Spleen (tissue), 11 donors: ENCODE data around the gene MEX3D. TPM values are rescaled to one million over a fixed set of nuclear protein-coding genes. Genes with fewer than 3 reads are reported as not detected.

Experiments
- DNase-seq: peaks from one replicate; pipeline ENCODE4 v3.0.0-alpha.2; 2020
- H3K27ac ChIP-seq, 8 donors: fragments of 200-600 bp; sonication (generic) in 7 of 8; 1 replicate in 4 of 8; 2 replicates in 4 of 8; pipeline versions ENCODE4 v1.5.0 to v1.8.0; 2016 to 2021; ENCODE audit warnings: inconsistent platforms in 4 of 8, mild to moderate bottlenecking in 4 of 8, moderate library complexity in 1 of 8
- H3K27me3 ChIP-seq, 7 donors: fragments of 200-600 bp; sonication (generic) in 6 of 7; replicated peaks in 1 of 7; 1 replicate in 4 of 7; 2 replicates in 3 of 7; pipeline versions ENCODE4 v1.5.0 to v1.8.0; 2016 to 2021; ENCODE audit warnings: inconsistent platforms in 3 of 7, mild to moderate bottlenecking in 1 of 7
- H3K36me3 ChIP-seq, 6 donors: fragments of 200-600 bp; sonication (generic) in 5 of 6; 1 replicate in 4 of 6; 2 replicates in 2 of 6; pipeline versions ENCODE4 v1.5.0 to v1.8.0; 2016 to 2021; ENCODE audit warnings: inconsistent platforms in 2 of 6
- H3K4me1 ChIP-seq, 6 donors: fragments of 200-600 bp; sonication (generic) in 5 of 6; 1 replicate in 3 of 6; 2 replicates in 3 of 6; pipeline versions ENCODE4 v1.5.0 to v1.8.0; 2016 to 2021; ENCODE audit warnings: inconsistent platforms in 3 of 6
- H3K4me3 ChIP-seq, 8 donors: fragments of 200-600 bp; sonication (generic) in 7 of 8; 1 replicate in 4 of 8; 2 replicates in 4 of 8; pipeline versions ENCODE4 v1.5.0 to v1.8.0; 2016 to 2021; ENCODE audit warnings: inconsistent platforms in 4 of 8, mild to moderate bottlenecking in 4 of 8, moderate library complexity in 2 of 8
- H3K9me3 ChIP-seq, 8 donors: fragments of 200-600 bp; sonication (generic) in 7 of 8; 1 replicate in 4 of 8; 2 replicates in 4 of 8; pipeline versions ENCODE4 v1.5.0 to v1.8.0; 2016 to 2021; ENCODE audit warnings: inconsistent platforms in 4 of 8
- CTCF ChIP-seq, 11 experiments: fragments of 200-600 bp in 7 of 11; fragments of 450-650 bp in 4 of 11; sonication (generic) in 4 of 11; IDR thresholded peaks in 8 of 11; conservative IDR thresholded peaks in 3 of 11; 1 replicate in 7 of 11; 2 replicates in 4 of 11; pipeline versions ENCODE4 v1.4.0 to v1.8.0; 2016 to 2021; ENCODE audit warnings: antibody characterized with exemption in 11 of 11, inconsistent platforms in 4 of 11, mild to moderate bottlenecking in 1 of 11
- POLR2A ChIP-seq, 3 donors: fragments of 450-650 bp; IDR thresholded peaks; one replicate each; pipeline ENCODE4 v1.5.1; 2017; ENCODE audit warnings: antibody characterized with exemption in 3 of 3, mild to moderate bottlenecking in 1 of 3
- POLR2AphosphoS5 ChIP-seq, 3 donors: sonication (generic); formaldehyde crosslinking; IDR thresholded peaks; one replicate each; pipeline ENCODE4 v1.5.1; 2017; ENCODE audit warnings: antibody characterized with exemption in 3 of 3
- WGBS, 5 donors: extraction: QIAGEN DNeasy Blood & Tissue Kit in 3 of 5; methylation state at CpG; one replicate each; pipeline versions ENCODE4 v1.1.5 to v1.1.7; 2013 to 2018; 5-methylcytosine and 5-hydroxymethylcytosine counted together
- intact Hi-C: fragments of 100-400 bp; cut with DNase I; formaldehyde crosslinking; loops from one replicate; pipeline ENCODE4 v1.15.0; 2023; ENCODE audit warnings: low total_unique reads
- polyA plus RNA-seq, 3 donors: library from polyadenylated mRNA; stranded (reverse); fragments of 200-250 nt; gene quantifications; one replicate each; pipeline ENCODE4 v1.2.1, GENCODE V29; 2013
- total RNA-seq, 7 donors: library from RNA; depleted of rRNA in 3 of 7; stranded (reverse); fragments of >200 nt in 3 of 7; fragmentation: NEBNext Ultra II Directional in 4 of 7; extraction: Animal tissue kit (Norgen Biotek cat#: 25700) in 4 of 7; gene quantifications; one replicate each; pipeline versions ENCODE4 v1.1.0 to v1.2.1, GENCODE V29; 2016 to 2021
- donor health status: healthy with polysubstance abuse.
- donor health status: DM: no; HTN: no; CAD: no; lungs with moderate emphysema.
- donor health status: DM: no; HTN: no; CAD: no.
- donor health status: Bipolar disorder and iron deficiency.
- donor health status: healthy.
- donor health status: DM: no; HTN: no; CAD: no.
- donor health status: DM: yes; HTN: yes; CAD: no.

Gene MEX3D
- total and polyA plus RNA-seq, 10 donors: 0.87 to 11.7 (median 6.0) TPM

- H3K27me3 ChIP-seq: peaks cover 0 to 99% (median 58%) of the 10 kb centered on the region in 7 donors
These were observed 41.0 kb downstream of the MEX3D start for GRCh38 chr19:1526979-1527649.

GRCh38 chr19:1526066-1526778 lies 41.9 kb downstream of the MEX3D start:
- WGBS, 5 donors: 79 to 83% (median 81%) methylated on average over 17 to 33 of the region's 33 CpGs
- H3K4me1 ChIP-seq: peaks cover 0 to 11% (median 3%) of the 10 kb centered on the region in 6 donors
- H3K36me3 ChIP-seq: no peaks in the 10 kb centered on the region
- no peaks in the 10 kb centered on the region for H3K9me3 ChIP-seq
- no peak for TF ChIP-seq POLR2AphosphoS5 (IDR thresholded peaks at IDR 0.05)
- TF ChIP-seq POLR2A (IDR thresholded peaks at IDR 0.05): no peak
- TF ChIP-seq CTCF (IDR thresholded peaks at IDR 0.05 in 8 of 11, conservative IDR thresholded peaks at IDR 0.05 in 3 of 11): no peak
- H3K27ac ChIP-seq: no peak overlapping the region
- no peak for DNase-seq
- no peak overlapping the region for H3K4me3 ChIP-seq
- intact Hi-C loops: no loop called here
- peaks cover 0 to 99% (median 64%) of the 10 kb centered on the region in 7 donors for H3K27me3 ChIP-seq

More at GRCh38 chr19:1526979-1527649, 41.0 kb downstream of the MEX3D start:
- no peak overlapping the region for H3K4me3 ChIP-seq
- no peaks in the 10 kb centered on the region for H3K36me3 ChIP-seq
- H3K4me1 ChIP-seq: peaks cover 0 to 11% (median 3%) of the 10 kb centered on the region in 6 donors
- H3K9me3 ChIP-seq: no peaks in the 10 kb centered on the region
- no peak for TF ChIP-seq POLR2AphosphoS5 (IDR thresholded peaks at IDR 0.05)
- no peak for TF ChIP-seq CTCF (IDR thresholded peaks at IDR 0.05 in 8 of 11, conservative IDR thresholded peaks at IDR 0.05 in 3 of 11)
- no peak for TF ChIP-seq POLR2A (IDR thresholded peaks at IDR 0.05)
- intact Hi-C loops: no loop called here
- WGBS, 5 donors: 77 to 85% (median 81%) methylated on average over 17 to 18 of the region's 18 CpGs
- no peak for DNase-seq
- H3K27ac ChIP-seq: no peak overlapping the region

GRCh38 chr19:1525343-1525742 lies 42.8 kb downstream of the MEX3D start:
- Histone ChIP-seq H3K4me1 (peaks cover 0 to 11% (median 3%) of the 10 kb centered on the region in 6 donors), H3K27me3 (peaks cover 0 to 97% (median 67%) of the 10 kb centered on the region in 7 donors), H3K9me3 (no peaks in the 10 kb centered on the region), H3K36me3 (no peaks in the 10 kb centered on the region), H3K27ac (no peak overlapping the region), H3K4me3 (no peak overlapping the region)
- intact Hi-C loops: no loop called here
- WGBS, 5 donors: 63 to 72% (median 67%) methylated on average over 17 to 31 of the region's 31 CpGs
- no peak for DNase-seq
- TF ChIP-seq POLR2AphosphoS5 (IDR thresholded peaks at IDR 0.05) (no peak), CTCF (IDR thresholded peaks at IDR 0.05 in 8 of 11, conservative IDR thresholded peaks at IDR 0.05 in 3 of 11) (no peak), POLR2A (IDR thresholded peaks at IDR 0.05) (no peak)

- DNase-seq: no peak
- intact Hi-C loops: no loop called here
- no peak overlapping the region for H3K27ac ChIP-seq
- no peaks in the 10 kb centered on the region for H3K9me3 ChIP-seq
- no peak for TF ChIP-seq POLR2AphosphoS5 (IDR thresholded peaks at IDR 0.05)
- no peak for TF ChIP-seq CTCF (IDR thresholded peaks at IDR 0.05 in 8 of 11, conservative IDR thresholded peaks at IDR 0.05 in 3 of 11)
- no peak for TF ChIP-seq POLR2A (IDR thresholded peaks at IDR 0.05)
- H3K36me3 ChIP-seq: no peaks in the 10 kb centered on the region
- WGBS, 5 donors: 68 to 84% (median 75%) methylated on average over 7 to 17 of the region's 17 CpGs
- peaks cover 0 to 11% (median 3%) of the 10 kb centered on the region in 6 donors for H3K4me1 ChIP-seq
- H3K27me3 ChIP-seq: peaks cover 0 to 97% (median 71%) of the 10 kb centered on the region in 7 donors
- H3K4me3 ChIP-seq: no peak overlapping the region
These were observed 43.2 kb downstream of the MEX3D start for GRCh38 chr19:1524972-1525325.
